HG03575 (cell line): ENCODE measurements around the gene NBEAL2.

ENCODE experiments used
- ATAC-seq: cut with Tn5 transposase; IDR thresholded peaks from one replicate; pipeline ENCODE4 v1.9.1; 2021; ENCODE audit not compliant: unreplicated experiment, insufficient number of reproducible peaks, low FRiP score; ENCODE audit errors: extremely low read depth

Gene NBEAL2

GRCh38 chr3:47007001-47007400, 27.5 kb downstream of the NBEAL2 start:
- no peak for ATAC-seq

GRCh38 chr3:47007482-47008233, 28.2 kb downstream of the NBEAL2 start:
- ATAC-seq, result no peak

- ATAC-seq, result no peak
Observed at GRCh38 chr3:47008234-47008796, 28.8 kb downstream of the NBEAL2 start.

- no peak for ATAC-seq
Observed at GRCh38 chr3:47008851-47009224, 29.4 kb downstream of the NBEAL2 start.

- ATAC-seq, result no peak
Observed at GRCh38 chr3:47009225-47010110, 30.0 kb downstream of the NBEAL2 start.

GRCh38 chr3:47010111-47010712, 30.7 kb downstream of the NBEAL2 start:
- ATAC-seq, result no peak

- no peak for ATAC-seq
Observed at GRCh38 chr3:47010910-47011309, 31.4 kb downstream of the NBEAL2 start.

GRCh38 chr3:47011371-47011770, 31.9 kb downstream of the NBEAL2 start:
- no peak for ATAC-seq

- no peak for ATAC-seq
Observed at GRCh38 chr3:47012342-47013230, 33.1 kb downstream of the NBEAL2 start.

- ATAC-seq, result no peak
Observed at GRCh38 chr3:47013231-47013630, 33.8 kb downstream of the NBEAL2 start.

- ATAC-seq, result no peak
Observed at GRCh38 chr3:47014036-47014435, 34.6 kb downstream of the NBEAL2 start.

- ATAC-seq, result no peak
Observed at GRCh38 chr3:47015151-47015550, 35.7 kb downstream of the NBEAL2 start.

GRCh38 chr3:47016086-47016933, 36.8 kb downstream of the NBEAL2 start:
- ATAC-seq, result no peak

GRCh38 chr3:47016934-47017435, 37.5 kb downstream of the NBEAL2 start:
- ATAC-seq, result no peak

GRCh38 chr3:47017504-47018268, 38.2 kb downstream of the NBEAL2 start:
- no peak for ATAC-seq

- no peak for ATAC-seq
Observed at GRCh38 chr3:47018269-47018611, 38.8 kb downstream of the NBEAL2 start.

GRCh38 chr3:47019201-47019600, 39.7 kb downstream of the NBEAL2 start:
- no peak for ATAC-seq
